ENCODE results near the gene MPC2. TPM values are rescaled to one million over a fixed set of nuclear protein-coding genes. Genes with fewer than 3 reads are reported as not detected.
A peak's percentile ranks its signal among the peaks of the same experiment; 100 is the strongest.
"Not testable (repeated sequence)": the region's sequence is repeated elsewhere in the genome, so short reads cannot be mapped to it uniquely, and the experiment has no call there.

Gene MPC2
- total and polyA plus RNA-seq, 5 donors from 2014 or later: 44.7 to 120 (median 105) TPM

DNA sequence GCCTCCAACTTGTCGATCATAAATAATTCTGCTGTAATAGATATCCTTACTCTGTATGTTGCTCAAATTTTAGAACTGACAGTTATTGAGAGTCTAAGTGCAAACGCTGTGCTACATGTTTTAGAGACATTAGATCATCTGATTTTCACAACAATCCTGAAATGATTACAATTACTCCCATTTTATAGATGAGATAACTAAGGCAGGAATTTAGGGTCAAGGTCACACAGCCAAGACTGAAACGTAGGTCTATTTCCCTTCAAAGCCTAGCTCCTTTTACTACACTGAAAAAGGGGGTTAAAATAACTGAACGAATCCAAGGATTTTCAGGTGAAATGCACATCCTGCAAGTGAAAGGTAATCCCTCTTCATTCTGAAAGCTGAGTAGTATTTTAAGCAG, 3.1 kb downstream of the MPC2 start:
- Mint-ChIP-seq H3K27ac (peak overlapping the region in 1 of 3 donors; percentile 95), H3K9me3 (no peaks in the 10 kb centered on the region)
- no peak for ATAC-seq (ENCODE audit: low read depth in 2 of 2)

DNA sequence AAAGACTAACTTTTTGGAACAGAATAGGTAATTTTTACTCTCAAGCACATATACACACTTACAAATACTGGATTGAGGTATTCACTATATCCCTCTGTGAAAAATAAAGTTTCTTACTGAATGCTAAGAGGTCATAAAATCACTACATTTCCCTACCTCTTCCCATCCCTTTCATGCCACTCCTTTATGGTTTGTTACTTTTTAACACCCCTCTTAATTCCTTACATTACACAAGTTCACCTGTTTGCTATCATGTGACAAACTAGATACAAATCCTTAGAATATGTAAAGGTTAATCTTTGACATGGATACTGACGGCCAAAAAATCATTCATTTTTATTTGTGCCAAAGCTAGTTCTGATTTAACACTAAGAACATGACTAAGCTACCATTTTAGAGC, 7.1 kb downstream of the MPC2 start:
- Mint-ChIP-seq H3K4me3 (no peak overlapping the region), H3K27ac (no peak overlapping the region), H3K4me1 (peaks cover 9 to 38% (median 31%) of the 10 kb centered on the region in 4 donors), H3K9me3 (no peaks in the 10 kb centered on the region), H3K27me3 (no peaks in the 10 kb centered on the region), H3K36me3 (no peaks in the 10 kb centered on the region)
- Histone ChIP-seq H3K27me3 (ENCODE audit: control insufficient read depth, insufficient read depth, low read length) (no peaks in the 10 kb centered on the region), H3K9me3 (ENCODE audit: control insufficient read depth in 2 of 2, low read length in 2 of 2) (no peaks in the 10 kb centered on the region), H3K27ac (ENCODE audit: insufficient read depth, low read length, poor library complexity, severe bottlenecking) (no peak overlapping the region), H3K4me3 (ENCODE audit: low read depth, low read length) (no peak overlapping the region), H3K36me3 (ENCODE audit: control insufficient read depth, insufficient read depth, low read length) (no peaks in the 10 kb centered on the region), H3K4me1 (ENCODE audit: control insufficient read depth, insufficient read depth, low read length, poor library complexity, severe bottlenecking) (peaks cover 16% of the 10 kb centered on the region)
- ATAC-seq (ENCODE audit: low read depth in 2 of 2) (no peak), DNase-seq (no peak)

More for the DNA sequence above, 3.1 kb downstream of the MPC2 start:
- Histone ChIP-seq H3K9me3 (ENCODE audit: control insufficient read depth in 2 of 2, low read length in 2 of 2) (no peaks in the 10 kb centered on the region), H3K4me1 (ENCODE audit: control insufficient read depth, insufficient read depth, low read length, poor library complexity, severe bottlenecking) (peaks cover 36% of the 10 kb centered on the region), H3K27ac (ENCODE audit: insufficient read depth, low read length, poor library complexity, severe bottlenecking) (no peak overlapping the region), H3K36me3 (ENCODE audit: control insufficient read depth, insufficient read depth, low read length) (no peaks in the 10 kb centered on the region), H3K27me3 (ENCODE audit: control insufficient read depth, insufficient read depth, low read length) (no peaks in the 10 kb centered on the region), H3K4me3 (ENCODE audit: low read depth, low read length) (peak overlapping the region; percentile 94)
- Mint-ChIP-seq H3K36me3 (no peaks in the 10 kb centered on the region), H3K4me3 (peak overlapping the region in 3 of 4 donors; percentile 35 to 99 (median 97)), H3K27me3 (peaks cover 5% of the 10 kb centered on the region), H3K4me1 (peaks cover 11 to 59% (median 37%) of the 10 kb centered on the region in 4 donors)
- DNase-seq: no peak

DNA sequence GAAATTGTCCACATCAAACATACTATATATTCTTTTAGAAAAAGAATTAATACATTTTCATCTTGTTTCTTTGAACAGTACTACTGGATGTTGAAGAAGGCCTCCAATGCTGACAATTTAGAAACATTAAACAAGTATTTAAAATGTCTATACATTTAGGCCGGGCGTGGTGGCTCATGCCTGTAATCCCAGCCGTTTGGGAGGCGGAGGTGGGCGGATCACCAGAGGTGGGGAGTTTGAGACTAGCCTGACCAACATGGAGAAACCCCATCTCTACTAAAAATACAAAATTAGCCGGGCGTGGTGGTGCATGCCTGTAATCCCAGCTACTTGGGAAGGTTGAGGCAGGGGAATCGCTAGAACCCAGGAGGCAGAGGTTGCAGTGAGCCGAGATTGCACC, 8.0 kb downstream of the MPC2 start:
- H3K9me3 Mint-ChIP-seq; H3K27me3 ChIP-seq (ENCODE audit: control insufficient read depth, insufficient read depth, low read length); H3K27ac Mint-ChIP-seq; H3K27ac ChIP-seq (ENCODE audit: insufficient read depth, low read length, poor library complexity, severe bottlenecking); H3K4me3 ChIP-seq (ENCODE audit: low read depth, low read length); H3K27me3 Mint-ChIP-seq; H3K4me3 Mint-ChIP-seq; DNase-seq; H3K9me3 ChIP-seq (ENCODE audit: control insufficient read depth in 2 of 2, low read length in 2 of 2); H3K4me1 ChIP-seq (ENCODE audit: control insufficient read depth, insufficient read depth, low read length, poor library complexity, severe bottlenecking); ATAC-seq (ENCODE audit: low read depth in 2 of 2); H3K36me3 ChIP-seq (ENCODE audit: control insufficient read depth, insufficient read depth, low read length); H3K36me3 Mint-ChIP-seq: not testable (repeated sequence)
- peaks cover 9 to 30% (median 24%) of the 10 kb centered on the region in 4 donors for H3K4me1 Mint-ChIP-seq

DNA sequence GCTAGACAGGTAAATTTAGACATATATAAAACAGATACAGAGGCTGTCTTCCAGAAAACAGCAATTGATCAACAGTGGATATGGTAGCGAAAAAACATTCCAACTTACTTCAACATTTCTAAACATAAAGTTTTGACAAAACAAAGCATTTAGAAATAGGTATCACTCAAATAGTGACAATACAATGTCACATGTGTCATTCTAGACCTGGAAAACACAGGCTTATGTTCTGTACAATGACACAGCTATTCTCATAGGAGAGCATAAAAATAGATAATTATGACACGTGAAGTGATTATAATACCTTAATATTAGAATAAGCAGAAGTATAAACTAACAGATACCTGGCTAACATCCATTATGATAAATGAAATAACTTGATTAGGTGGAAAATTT, 8.4 kb downstream of the MPC2 start:
- Mint-ChIP-seq H3K27me3 (no peaks in the 10 kb centered on the region), H3K9me3 (no peaks in the 10 kb centered on the region), H3K36me3 (peaks cover 2% of the 10 kb centered on the region), H3K4me1 (peaks cover 6 to 25% (median 20%) of the 10 kb centered on the region in 4 donors), H3K27ac (no peak overlapping the region), H3K4me3 (no peak overlapping the region)
- DNase-seq (no peak), ATAC-seq (ENCODE audit: low read depth in 2 of 2) (no peak)
- H3K27me3 ChIP-seq (ENCODE audit: control insufficient read depth, insufficient read depth, low read length): no peaks in the 10 kb centered on the region
- H3K4me3 ChIP-seq (ENCODE audit: low read depth, low read length): no peak overlapping the region
- H3K36me3 ChIP-seq (ENCODE audit: control insufficient read depth, insufficient read depth, low read length): peaks cover under 1% of the 10 kb centered on the region
- H3K9me3 ChIP-seq (ENCODE audit: control insufficient read depth in 2 of 2, low read length in 2 of 2): no peaks in the 10 kb centered on the region
- H3K4me1 ChIP-seq (ENCODE audit: control insufficient read depth, insufficient read depth, low read length, poor library complexity, severe bottlenecking): peaks cover 3% of the 10 kb centered on the region
- no peak overlapping the region for H3K27ac ChIP-seq (ENCODE audit: insufficient read depth, low read length, poor library complexity, severe bottlenecking)

DNA sequence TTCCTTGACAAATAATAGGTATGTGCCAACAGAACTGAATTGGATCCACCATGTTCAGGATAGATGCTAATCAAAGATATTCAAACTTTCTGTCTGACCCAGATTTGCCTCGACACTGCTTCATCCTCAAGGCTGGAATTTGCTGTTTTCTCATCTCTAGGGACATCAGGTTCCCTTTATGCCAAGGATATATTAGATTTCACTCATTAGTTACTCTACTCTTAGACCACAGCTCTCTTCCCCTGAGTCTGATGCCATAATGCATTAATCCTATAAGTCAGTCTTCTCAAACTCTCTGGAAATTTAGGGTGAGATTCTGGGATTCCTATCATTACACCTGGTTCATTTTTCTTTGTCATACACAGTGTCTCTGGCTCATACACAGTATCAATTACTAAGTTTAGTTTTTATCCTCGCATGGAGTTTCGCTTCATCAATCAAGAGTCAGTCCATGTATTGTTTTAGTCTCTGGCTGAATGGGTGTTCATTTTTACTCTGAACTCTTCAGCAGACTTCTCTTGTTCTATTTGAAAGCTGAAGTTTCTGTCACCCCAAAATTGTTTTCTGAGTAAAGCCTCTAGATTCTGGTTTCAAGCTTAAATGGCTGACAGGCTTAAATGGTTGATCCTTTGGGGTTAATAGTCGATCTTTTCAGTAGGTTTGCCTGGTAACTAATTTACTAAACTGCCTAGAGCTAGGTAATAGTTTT, 9.7 kb downstream of the MPC2 start:
- ATAC-seq (ENCODE audit: low read depth in 2 of 2) (no peak), DNase-seq (no peak)
- Mint-ChIP-seq H3K4me1 (peaks cover 11 to 26% (median 17%) of the 10 kb centered on the region in 4 donors), H3K9me3 (no peaks in the 10 kb centered on the region), H3K27me3 (no peaks in the 10 kb centered on the region), H3K36me3 (peaks cover 10% of the 10 kb centered on the region), H3K4me3 (no peak overlapping the region), H3K27ac (no peak overlapping the region)
- H3K36me3 ChIP-seq (ENCODE audit: control insufficient read depth, insufficient read depth, low read length): peaks cover 4% of the 10 kb centered on the region
- no peaks in the 10 kb centered on the region for H3K4me1 ChIP-seq (ENCODE audit: control insufficient read depth, insufficient read depth, low read length, poor library complexity, severe bottlenecking)
- no peaks in the 10 kb centered on the region for H3K9me3 ChIP-seq (ENCODE audit: control insufficient read depth in 2 of 2, low read length in 2 of 2)
- no peak overlapping the region for H3K4me3 ChIP-seq (ENCODE audit: low read depth, low read length)
- no peak overlapping the region for H3K27ac ChIP-seq (ENCODE audit: insufficient read depth, low read length, poor library complexity, severe bottlenecking)
- no peaks in the 10 kb centered on the region for H3K27me3 ChIP-seq (ENCODE audit: control insufficient read depth, insufficient read depth, low read length)

DNA sequence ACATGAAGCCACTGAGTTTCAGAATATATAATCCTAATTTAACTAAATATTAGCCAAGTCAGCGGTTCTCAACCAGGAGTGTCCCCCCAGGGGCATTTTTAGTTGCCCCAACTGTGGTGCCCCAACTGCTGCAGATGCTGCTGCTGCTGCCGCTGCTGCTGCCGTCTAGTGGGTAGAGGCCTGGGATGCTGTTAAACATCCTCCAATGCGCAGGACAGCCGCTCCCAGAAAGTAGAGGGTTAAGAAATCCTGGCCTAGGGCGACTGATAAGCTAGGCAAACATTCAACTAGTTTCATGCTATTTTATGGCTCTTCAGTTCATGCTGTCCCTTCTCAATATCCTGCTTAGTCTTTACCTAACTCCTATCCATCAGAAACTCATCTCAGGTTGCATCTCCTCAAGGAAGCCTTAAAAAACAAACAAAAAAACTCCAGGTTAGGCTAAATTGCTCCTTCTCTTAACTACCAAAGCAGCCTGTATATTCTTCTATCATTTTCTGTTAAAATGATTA, 10.3 kb downstream of the MPC2 start:
- Mint-ChIP-seq H3K36me3 (peaks cover 10% of the 10 kb centered on the region), H3K9me3 (no peaks in the 10 kb centered on the region), H3K4me1 (peaks cover 11 to 28% (median 16%) of the 10 kb centered on the region in 4 donors), H3K27ac (peak overlapping the region in 1 of 3 donors; percentile 72), H3K4me3 (no peak overlapping the region), H3K27me3 (no peaks in the 10 kb centered on the region)
- H3K9me3 ChIP-seq (ENCODE audit: control insufficient read depth in 2 of 2, low read length in 2 of 2): no peaks in the 10 kb centered on the region
- no peak overlapping the region for H3K4me3 ChIP-seq (ENCODE audit: low read depth, low read length)
- ATAC-seq (ENCODE audit: low read depth in 2 of 2): no peak
- H3K27me3 ChIP-seq (ENCODE audit: control insufficient read depth, insufficient read depth, low read length): no peaks in the 10 kb centered on the region
- no peak overlapping the region for H3K27ac ChIP-seq (ENCODE audit: insufficient read depth, low read length, poor library complexity, severe bottlenecking)
- no peak for DNase-seq
- H3K36me3 ChIP-seq (ENCODE audit: control insufficient read depth, insufficient read depth, low read length): peaks cover 4% of the 10 kb centered on the region
- no peaks in the 10 kb centered on the region for H3K4me1 ChIP-seq (ENCODE audit: control insufficient read depth, insufficient read depth, low read length, poor library complexity, severe bottlenecking)

DNA sequence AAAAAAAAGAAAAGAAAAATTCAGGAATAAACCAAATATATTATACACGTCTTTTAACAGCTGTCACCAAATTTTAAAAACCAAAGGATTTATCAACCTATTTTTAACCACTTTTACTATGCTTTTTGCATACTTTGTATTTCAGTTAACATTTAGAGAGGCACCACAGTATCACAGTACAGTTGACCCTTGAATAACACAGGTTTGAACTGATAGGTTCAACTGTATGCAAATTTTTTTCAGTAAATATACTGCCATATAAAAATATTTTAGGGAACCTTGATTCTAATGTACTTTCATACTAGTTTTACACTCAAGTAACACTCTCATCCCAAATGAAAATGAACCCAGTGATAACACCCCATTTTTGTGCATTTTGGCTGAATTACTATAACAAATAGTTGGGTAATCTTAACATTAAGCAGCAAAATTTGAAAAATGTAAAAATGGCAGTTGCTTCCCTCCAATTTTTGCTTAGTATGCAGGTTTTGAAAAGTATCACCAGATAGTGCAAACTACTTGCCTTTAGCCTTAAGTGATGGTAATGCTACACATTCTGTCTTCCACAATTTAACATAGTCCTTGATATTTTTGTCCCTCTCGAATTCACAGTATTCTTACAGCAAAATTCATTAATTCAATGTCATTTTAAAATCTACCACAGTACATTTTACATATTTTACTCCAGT, 12.2 kb downstream of the MPC2 start:
- Histone ChIP-seq H3K27me3 (ENCODE audit: control insufficient read depth, insufficient read depth, low read length) (no peaks in the 10 kb centered on the region), H3K9me3 (ENCODE audit: control insufficient read depth in 2 of 2, low read length in 2 of 2) (no peaks in the 10 kb centered on the region), H3K27ac (ENCODE audit: insufficient read depth, low read length, poor library complexity, severe bottlenecking) (no peak overlapping the region), H3K36me3 (ENCODE audit: control insufficient read depth, insufficient read depth, low read length) (peaks cover 5% of the 10 kb centered on the region), H3K4me3 (ENCODE audit: low read depth, low read length) (no peak overlapping the region), H3K4me1 (ENCODE audit: control insufficient read depth, insufficient read depth, low read length, poor library complexity, severe bottlenecking) (no peaks in the 10 kb centered on the region)
- no peak overlapping the region for H3K4me3 Mint-ChIP-seq
- H3K4me1 Mint-ChIP-seq: peaks cover 10 to 28% (median 14%) of the 10 kb centered on the region in 4 donors
- no peak overlapping the region for H3K27ac Mint-ChIP-seq
- no peak for ATAC-seq (ENCODE audit: low read depth in 2 of 2)
- H3K27me3 Mint-ChIP-seq: no peaks in the 10 kb centered on the region
- peaks cover 10% of the 10 kb centered on the region for H3K36me3 Mint-ChIP-seq
- H3K9me3 Mint-ChIP-seq: no peaks in the 10 kb centered on the region
- no peak for DNase-seq

All from CD4-positive, CD25-positive, alpha-beta regulatory T cell (primary cell).